MCF 10A (cell line): ENCODE results near the gene SPRR1A. TPM values are rescaled to one million over a fixed set of nuclear protein-coding genes. Genes with fewer than 3 reads are reported as not detected.
"Not testable (repeated sequence)": the region's sequence is repeated elsewhere in the genome, so short reads cannot be mapped to it uniquely, and the experiment has no call there.

Experiments
- BruUV-seq: library from RNA; stranded (reverse); fragments of 400-500 nt; replicated peaks from 2 replicates; lab custom pipeline; 2021; lab: Mats Ljungman, UMichigan
- CTCF ChIA-PET: fragments of 300-600 bp; sonication (Branson Sonifier 250); formaldehyde crosslinking; extraction: SDS; loops from one replicate; lab custom pipeline; 2021; ENCODE audit warnings: antibody characterized with exemption, inconsistent platforms; lab: Yijun Ruan, JAX
- POLR2A ChIA-PET: fragments of 300-600, 350-650 bp; sonication (Branson Sonifier 250); formaldehyde crosslinking; extraction: SDS; loops from one replicate; lab custom pipeline; 2020; ENCODE audit warnings: antibody characterized with exemption, inconsistent platforms; lab: Yijun Ruan, JAX
- DNase-seq: peaks from one replicate; pipeline ENCODE4 v3.0.0-alpha.2; 2018; ENCODE audit not compliant: unreplicated experiment
- H3K27ac Mint-ChIP-seq: one replicate; pipeline ENCODE4 v1.8.0; 2022; ENCODE audit warnings: mild to moderate bottlenecking, low read depth, mixed read lengths; ENCODE audit not compliant: unreplicated experiment
- H3K27me3 Mint-ChIP-seq: one replicate; pipeline ENCODE4 v1.8.0; 2022; ENCODE audit warnings: mixed read lengths; ENCODE audit not compliant: insufficient read depth, unreplicated experiment
- H3K36me3 Mint-ChIP-seq: one replicate; pipeline ENCODE4 v1.8.0; 2022; ENCODE audit warnings: mild to moderate bottlenecking, moderate library complexity, mixed read lengths; ENCODE audit not compliant: insufficient read depth, unreplicated experiment
- H3K4me1 Mint-ChIP-seq: one replicate; pipeline ENCODE4 v1.8.0; 2022; ENCODE audit warnings: mixed read lengths; ENCODE audit not compliant: insufficient read depth, unreplicated experiment
- H3K4me3 Mint-ChIP-seq: one replicate; pipeline ENCODE4 v1.8.0; 2022; ENCODE audit warnings: mild to moderate bottlenecking, moderate library complexity, mixed read lengths; ENCODE audit not compliant: unreplicated experiment
- H3K9me3 Mint-ChIP-seq: one replicate; pipeline ENCODE4 v1.8.0; 2022; ENCODE audit warnings: mixed read lengths; ENCODE audit not compliant: unreplicated experiment
- CTCF ChIP-seq: fragments of 200-600 bp; IDR thresholded peaks from one replicate; pipeline ENCODE4 v1.8.0; 2022; ENCODE audit warnings: antibody characterized with exemption, mild to moderate bottlenecking; ENCODE audit not compliant: unreplicated experiment
- intact Hi-C: fragments of 100-400 bp; cut with micrococcal nuclease; formaldehyde crosslinking; loops from 2 replicates; pipeline ENCODE4 v1.14.1; 2022
- total RNA-seq: library from RNA; stranded (reverse); gene quantifications from 2 replicates; pipeline ENCODE4 v1.2.3, GENCODE V29; 2022

SPRR1A gene
- total RNA-seq, 1 experiment from 2014 or later = not detected

GRCh38 chr1:152999818-153000217, 15.9 kb downstream of the SPRR1A start:
- Mint-ChIP-seq H3K27ac (peak overlapping the region; percentile 0), H3K4me1 (peaks cover 16% of the 10 kb centered on the region)

GRCh38 chr1:153000294-153000693, 16.4 kb downstream of the SPRR1A start:
- H3K4me1 Mint-ChIP-seq = peaks cover 16% of the 10 kb centered on the region
- H3K36me3 Mint-ChIP-seq = no peaks in the 10 kb centered on the region
- DNase-seq = peak; percentile 30
- no TSS peak for BruUV-seq
- peaks cover 5% of the 10 kb centered on the region for H3K9me3 Mint-ChIP-seq
- peak overlapping the region; percentile 0 for H3K27ac Mint-ChIP-seq
- no peak for TF ChIP-seq CTCF
- no peaks in the 10 kb centered on the region for H3K27me3 Mint-ChIP-seq
- H3K4me3 Mint-ChIP-seq = no peak overlapping the region
- intact Hi-C loops = no loop called here
- CTCF ChIA-PET = interaction anchor here (0.6 to 1.8 kb wide), 7 partner anchors 33 to 222 kb away, joined by 3 to 8 read pairs (median 3); no protein-coding TSS in a partner anchor
- POLR2A ChIA-PET = interaction anchor here (0.6 to 1.5 kb wide), 6 partner anchors 8 to 520 kb away, joined by 3 to 5 read pairs (median 4); no protein-coding TSS in a partner anchor

More at GRCh38 chr1:152999818-153000217, 15.9 kb downstream of the SPRR1A start:
- ChIA-PET POLR2A (interaction anchor here (0.5 to 1.5 kb wide), 4 partner anchors 8 to 13 kb away, joined by 3 to 5 read pairs (median 4); no protein-coding TSS in a partner anchor), CTCF (interaction anchor here (0.6 to 1.8 kb wide), 6 partner anchors 33 to 223 kb away, joined by 3 to 8 read pairs (median 3); no protein-coding TSS in a partner anchor)
- BruUV-seq = no TSS peak
- Mint-ChIP-seq H3K27me3 (no peaks in the 10 kb centered on the region), H3K9me3 (peaks cover 8% of the 10 kb centered on the region), H3K4me3 (no peak overlapping the region), H3K36me3 (no peaks in the 10 kb centered on the region)
- no peak for DNase-seq
- no peak for TF ChIP-seq CTCF
- intact Hi-C loops = no loop called here

GRCh38 chr1:153001382-153001781, 17.5 kb downstream of the SPRR1A start, which contains the start of gene SPRR3:
TSS of gene SPRR3 (plus strand) at chr1:153001749. CDS start at chr1:153003021, 1,272 bp downstream.
- DNase-seq = no peak
- Mint-ChIP-seq H3K27me3 (no peaks in the 10 kb centered on the region), H3K36me3 (no peaks in the 10 kb centered on the region), H3K9me3 (no peaks in the 10 kb centered on the region), H3K27ac (peak within 1 kb of the TSS; percentile 0), H3K4me1 (peaks cover 16% of the 10 kb centered on the region), H3K4me3 (no peak within 1 kb of the TSS)
- ChIA-PET CTCF (interaction anchor here (0.6 to 0.9 kb wide), 2 partner anchors 29 to 31 kb away, joined by 3 read pairs; no protein-coding TSS in a partner anchor), POLR2A (interaction anchor here (0.6 kb wide), 1 partner anchor 45 kb away, joined by 3 read pairs; no protein-coding TSS in a partner anchor)
- no peak for TF ChIP-seq CTCF
- BruUV-seq = no TSS peak
- intact Hi-C loops = no loop called here

- ChIA-PET CTCF (interaction anchor here (1.2 kb wide), 1 partner anchor 33 kb away, joined by 4 read pairs; no protein-coding TSS in a partner anchor), POLR2A (interaction anchor here (0.7 kb wide), 1 partner anchor 24 kb away, joined by 3 read pairs; no protein-coding TSS in a partner anchor)
- H3K27ac Mint-ChIP-seq, intact Hi-C loops, H3K4me3 Mint-ChIP-seq, H3K36me3 Mint-ChIP-seq, H3K9me3 Mint-ChIP-seq, H3K27me3 Mint-ChIP-seq, H3K4me1 Mint-ChIP-seq, BruUV-seq, DNase-seq: not testable (repeated sequence)
Observed at GRCh38 chr1:153011235-153011758, 27.4 kb downstream of the SPRR1A start.

GRCh38 chr1:153021829-153022228, 37.9 kb downstream of the SPRR1A start:
- intact Hi-C loops, H3K27me3 Mint-ChIP-seq, H3K4me3 Mint-ChIP-seq, H3K36me3 Mint-ChIP-seq, H3K27ac Mint-ChIP-seq, H3K9me3 Mint-ChIP-seq, POLR2A ChIA-PET, H3K4me1 Mint-ChIP-seq, BruUV-seq, DNase-seq: not testable (repeated sequence)
- CTCF ChIA-PET = interaction anchor here (1.0 to 1.4 kb wide), 3 partner anchors 95 to 368 kb away, joined by 3 to 4 read pairs (median 4); no protein-coding TSS in a partner anchor

- H3K27me3 Mint-ChIP-seq, BruUV-seq, H3K4me3 Mint-ChIP-seq, DNase-seq, POLR2A ChIA-PET, H3K4me1 Mint-ChIP-seq, H3K36me3 Mint-ChIP-seq, H3K9me3 Mint-ChIP-seq, H3K27ac Mint-ChIP-seq, intact Hi-C loops: not testable (repeated sequence)
- CTCF ChIA-PET = interaction anchor here (1.3 to 1.4 kb wide), 2 partner anchors 170 to 368 kb away, joined by 4 read pairs; no protein-coding TSS in a partner anchor
Observed at GRCh38 chr1:153022340-153022739, 38.5 kb downstream of the SPRR1A start.
